Activated naive CD8-positive, alpha-beta T cell treated with anti-CD3 and anti-CD28 coated beads, Interleukin-2, amount 50 U/mL, for 16 hours (primary cell): Measurements from ENCODE around the gene PON1.

ENCODE experiments used
- DNase-seq: peaks from one replicate; pipeline ENCODE4 v3.0.0-alpha.2; 2020; ENCODE audit warnings: low read depth, low spot score

PON1 gene

DNA sequence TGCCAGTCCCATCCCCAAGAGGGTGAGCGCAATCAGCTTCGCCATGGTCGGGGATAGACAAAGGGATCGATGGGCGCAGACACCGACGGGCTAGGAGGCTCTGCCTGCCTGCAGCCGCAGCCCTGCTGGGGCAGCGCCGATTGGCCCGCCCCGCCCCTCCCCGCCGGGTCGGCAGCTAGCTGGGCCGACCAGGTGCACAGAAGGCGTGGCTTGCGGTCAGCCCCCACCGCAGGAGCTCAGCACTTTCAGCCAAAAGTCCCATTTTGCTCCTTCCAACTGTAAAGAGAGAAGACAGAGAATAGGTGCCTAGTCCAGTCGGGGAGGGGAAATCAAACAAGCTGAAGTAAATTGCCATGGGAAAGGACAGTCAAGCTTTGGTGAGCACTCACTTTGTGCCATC lies at the start of gene PON1:
PON1 (minus strand) TSS at position 102 of the 400 bp plus-strand sequence; CDS start at position 45, 57 bp downstream.
- DNase-seq: no peak

DNA sequence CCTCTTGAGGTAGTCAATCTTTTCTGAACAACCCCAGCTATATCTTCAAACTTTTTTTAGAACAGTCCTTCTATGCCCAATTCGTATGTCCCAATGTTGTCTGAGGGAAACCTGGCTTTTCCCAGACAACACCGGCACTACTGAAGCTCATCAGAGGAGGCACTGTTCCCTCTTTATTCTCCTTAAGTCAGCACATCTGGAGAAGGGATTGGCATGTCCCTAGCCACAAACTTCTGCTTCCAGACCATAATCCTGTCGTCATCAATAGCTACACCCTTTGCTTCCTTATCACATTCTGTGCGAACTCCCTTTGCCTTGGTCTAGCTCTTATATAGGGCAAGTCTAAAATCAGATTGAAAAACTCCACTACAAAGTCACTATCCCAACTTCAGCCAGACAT lies 49.0 kb upstream of the PON1 start:
- DNase-seq: no peak

DNA sequence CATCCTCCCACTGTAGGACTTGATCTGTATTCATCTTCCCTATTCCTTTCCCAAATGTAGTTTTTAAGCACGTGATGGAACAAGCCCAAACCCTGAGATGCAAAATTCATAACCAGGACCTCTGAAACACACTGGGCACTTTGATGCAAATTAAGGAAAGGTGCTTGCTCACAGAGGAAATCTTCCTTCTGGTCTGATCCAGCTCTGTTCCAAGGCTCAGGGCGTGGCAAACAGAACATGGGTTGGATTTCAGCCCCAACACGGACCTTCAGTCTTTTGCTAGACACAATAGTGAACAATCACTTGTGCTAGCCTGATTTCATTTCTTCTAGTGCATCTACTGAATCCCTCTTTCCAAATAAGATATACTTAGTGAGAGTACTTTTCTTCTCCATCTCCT lies 43.9 kb upstream of the PON1 start:
- DNase-seq: no peak

DNA sequence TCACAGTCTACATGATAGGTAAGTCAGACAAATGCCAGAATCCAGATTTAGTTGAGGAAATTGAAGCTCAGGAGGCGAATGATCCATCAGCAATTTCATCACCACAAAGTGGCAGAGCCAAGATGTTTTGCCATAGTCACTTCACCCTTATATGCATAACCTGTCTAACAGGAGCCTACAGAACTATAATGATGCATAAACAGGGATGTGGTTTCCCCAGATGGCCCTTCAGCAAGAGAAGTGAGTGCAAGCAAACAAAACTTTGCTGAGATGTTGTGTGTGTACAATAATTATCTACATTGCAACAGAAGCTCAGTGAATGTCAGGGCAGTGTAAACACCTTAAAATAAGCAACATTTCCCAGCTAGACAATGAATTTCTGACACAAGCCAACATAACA lies 43.3 kb upstream of the PON1 start:
- no peak for DNase-seq

DNA sequence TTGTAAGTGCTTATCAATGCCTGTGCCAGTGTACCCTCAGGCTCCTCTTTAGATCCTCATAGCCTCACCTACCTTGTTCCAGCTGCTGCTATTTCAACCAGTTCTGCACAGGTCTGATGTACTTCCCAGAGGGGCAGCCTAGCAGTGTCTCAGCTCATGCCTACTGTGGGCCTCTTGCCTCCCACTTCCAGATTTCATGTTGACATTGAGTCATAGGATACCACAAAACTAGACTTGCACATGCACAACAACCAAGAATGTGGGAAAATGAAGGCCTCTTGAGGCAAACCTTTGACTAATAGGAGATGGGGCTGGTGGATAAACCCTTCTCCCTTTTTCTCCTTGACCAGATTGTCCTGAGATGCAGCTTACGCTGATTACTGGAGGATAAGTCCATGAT lies 40.8 kb upstream of the PON1 start:
- no peak for DNase-seq

DNA sequence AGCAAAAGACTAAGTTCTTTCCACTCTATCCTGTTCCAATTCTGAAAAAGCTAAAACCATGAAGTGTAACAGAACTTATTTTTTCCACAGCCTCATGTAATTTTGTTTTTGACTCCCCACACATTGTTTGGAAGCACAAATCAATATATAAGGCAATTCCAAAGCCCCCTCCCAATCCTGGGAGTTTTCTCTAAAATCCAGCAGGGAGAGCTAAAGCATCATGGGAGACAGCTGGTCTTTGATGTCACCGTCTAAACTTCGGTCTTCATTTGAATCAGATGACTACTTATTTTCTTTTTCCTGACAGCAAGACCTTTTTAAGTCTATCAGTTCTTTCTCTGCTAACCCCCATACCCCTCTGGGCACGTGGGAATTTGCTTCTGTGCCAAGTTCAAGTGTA lies 33.3 kb upstream of the PON1 start:
- no peak for DNase-seq

DNA sequence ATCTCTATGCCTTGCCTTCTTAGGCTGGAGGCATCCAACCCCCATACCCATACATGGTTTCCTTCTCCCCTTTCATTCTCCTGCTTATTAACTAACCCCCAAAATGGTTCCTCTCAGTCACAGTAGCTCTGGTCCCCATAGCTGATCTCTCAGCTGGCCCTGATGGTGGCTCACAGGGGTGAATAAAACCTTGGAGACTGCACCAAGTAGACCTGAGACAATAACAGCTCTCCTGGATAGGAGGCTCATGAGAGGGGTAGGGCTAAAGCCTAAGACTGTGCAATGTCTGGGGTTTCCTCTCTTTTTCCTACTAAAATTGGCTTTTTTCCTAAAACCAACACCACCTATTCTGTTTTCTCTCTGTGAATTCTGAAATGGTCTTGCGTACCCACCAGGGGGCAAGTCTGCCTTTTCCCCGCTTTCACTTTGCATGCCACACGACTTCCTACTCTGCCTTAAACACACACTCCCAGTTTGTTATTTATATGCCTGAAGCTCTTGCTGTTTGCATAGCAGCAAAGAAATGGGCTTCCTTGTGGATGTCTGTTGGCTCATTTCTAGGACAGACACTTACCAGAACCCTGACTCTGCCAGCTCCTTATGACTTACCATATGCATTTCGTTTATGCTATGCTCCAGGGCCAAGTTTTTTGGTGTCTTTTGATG lies 18.4 kb upstream of the PON1 start:
- DNase-seq: no peak

DNA sequence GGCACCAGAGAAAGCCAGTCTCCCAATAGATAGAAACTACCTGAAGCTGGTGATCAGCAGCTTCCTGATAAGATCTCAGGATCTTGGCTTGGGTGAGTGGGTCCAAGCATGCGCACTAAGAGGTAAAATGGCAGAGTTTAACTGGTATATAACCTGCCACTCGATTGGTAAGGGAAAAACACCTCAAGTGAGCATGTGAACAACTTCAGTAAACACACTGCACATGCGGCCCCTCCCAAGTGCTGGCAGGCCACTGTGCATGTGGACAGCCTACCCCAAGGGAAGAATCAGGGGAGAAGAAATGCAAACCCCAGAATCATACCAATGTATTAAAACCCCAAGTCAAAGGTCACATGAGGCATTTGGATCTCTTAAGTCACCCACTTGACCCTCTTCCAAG lies 17.7 kb upstream of the PON1 start:
- no peak for DNase-seq

DNA sequence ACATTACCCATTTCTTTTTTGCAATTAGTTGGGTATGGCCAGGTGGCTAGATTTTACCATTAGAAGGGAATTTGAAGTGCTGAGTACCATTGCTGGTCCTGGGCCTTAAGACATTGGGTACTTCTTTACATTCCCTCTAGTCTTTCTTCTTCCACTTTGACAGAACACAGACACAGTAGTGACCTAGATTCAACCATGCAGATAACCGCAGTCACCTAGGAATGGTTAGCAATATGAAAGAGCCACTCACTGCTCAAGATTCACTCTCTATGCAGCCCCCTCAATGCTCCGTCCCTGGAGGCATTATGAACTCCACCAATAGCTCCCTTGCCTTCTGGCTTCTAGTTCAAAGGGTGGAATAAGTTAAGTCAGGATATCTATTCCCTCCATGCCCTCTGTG lies 16.2 kb upstream of the PON1 start:
- DNase-seq: no peak

DNA sequence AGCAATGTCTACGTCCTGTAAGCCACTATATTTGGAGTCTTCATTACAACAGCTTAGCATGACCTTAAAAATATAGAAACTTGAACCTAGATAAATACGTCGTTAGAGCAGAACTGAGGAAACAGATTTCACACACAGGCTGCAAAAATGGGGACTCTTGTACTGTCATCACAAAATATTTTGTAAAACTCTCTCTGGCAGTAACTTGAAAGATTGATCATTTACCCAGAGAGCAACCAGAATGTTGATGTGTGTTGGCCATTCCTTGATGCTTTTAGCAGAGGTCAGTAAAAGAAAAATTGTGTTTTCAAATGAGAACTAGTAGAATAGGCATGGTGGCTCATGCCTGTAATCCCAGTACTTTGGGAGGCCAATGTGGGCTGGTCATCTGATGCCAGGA lies 14.5 kb upstream of the PON1 start:
- DNase-seq: no peak

DNA sequence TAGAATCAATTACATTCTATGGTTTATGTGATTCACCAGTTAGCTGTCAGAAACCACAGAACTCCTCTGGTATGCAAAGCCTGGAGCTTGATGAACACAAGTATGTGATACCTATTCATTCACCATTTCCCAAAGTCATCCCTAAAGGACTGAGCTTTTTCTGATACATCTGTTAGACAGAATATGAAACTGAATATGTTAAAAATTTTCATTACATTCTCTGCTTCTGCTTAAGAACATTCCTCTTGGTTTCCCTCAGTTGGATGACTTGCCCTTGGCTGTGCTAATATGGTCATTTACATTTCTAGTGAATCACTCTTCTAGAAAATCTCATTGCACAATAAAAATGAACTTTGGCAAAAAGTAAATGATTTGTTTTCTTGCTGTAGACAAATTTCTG lies 10.8 kb upstream of the PON1 start:
- DNase-seq: no peak

DNA sequence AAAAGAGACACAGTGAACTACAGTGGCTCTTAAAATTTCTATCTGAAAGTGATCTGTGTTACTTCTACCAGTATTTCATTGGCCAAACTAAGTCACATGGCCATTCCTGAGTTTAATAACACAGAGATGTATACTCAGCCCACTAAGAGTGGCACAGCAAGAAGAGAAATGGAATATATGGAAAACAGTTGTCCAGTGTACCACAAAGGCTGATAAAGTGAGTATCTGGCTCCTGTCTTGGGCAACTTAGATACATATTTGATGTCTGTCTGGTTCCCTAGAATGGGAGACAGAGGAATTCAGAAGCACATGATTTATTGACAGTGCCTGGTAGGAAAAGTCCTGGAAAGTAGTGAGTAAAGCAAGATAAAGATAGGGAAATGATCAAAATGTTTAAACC lies 10.1 kb upstream of the PON1 start:
- DNase-seq: no peak

DNA sequence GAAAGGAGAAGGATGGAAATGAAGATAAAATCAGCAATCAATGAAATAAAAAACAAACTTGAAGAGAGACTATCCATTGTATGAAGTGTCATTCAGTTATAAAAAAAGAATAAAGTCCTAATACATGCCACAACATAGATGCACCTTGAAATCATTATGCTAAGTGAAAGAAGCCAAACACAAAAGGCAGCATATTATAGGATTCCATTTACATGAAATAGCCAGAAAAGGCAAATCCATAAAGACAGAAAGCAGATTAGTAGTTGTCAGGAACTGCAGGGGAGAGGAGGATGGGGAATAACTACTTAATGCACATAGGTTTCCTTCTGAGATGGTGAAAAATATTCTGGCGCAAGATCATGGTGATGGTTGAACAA lies 6.6 kb upstream of the PON1 start:
- DNase-seq: no peak

DNA sequence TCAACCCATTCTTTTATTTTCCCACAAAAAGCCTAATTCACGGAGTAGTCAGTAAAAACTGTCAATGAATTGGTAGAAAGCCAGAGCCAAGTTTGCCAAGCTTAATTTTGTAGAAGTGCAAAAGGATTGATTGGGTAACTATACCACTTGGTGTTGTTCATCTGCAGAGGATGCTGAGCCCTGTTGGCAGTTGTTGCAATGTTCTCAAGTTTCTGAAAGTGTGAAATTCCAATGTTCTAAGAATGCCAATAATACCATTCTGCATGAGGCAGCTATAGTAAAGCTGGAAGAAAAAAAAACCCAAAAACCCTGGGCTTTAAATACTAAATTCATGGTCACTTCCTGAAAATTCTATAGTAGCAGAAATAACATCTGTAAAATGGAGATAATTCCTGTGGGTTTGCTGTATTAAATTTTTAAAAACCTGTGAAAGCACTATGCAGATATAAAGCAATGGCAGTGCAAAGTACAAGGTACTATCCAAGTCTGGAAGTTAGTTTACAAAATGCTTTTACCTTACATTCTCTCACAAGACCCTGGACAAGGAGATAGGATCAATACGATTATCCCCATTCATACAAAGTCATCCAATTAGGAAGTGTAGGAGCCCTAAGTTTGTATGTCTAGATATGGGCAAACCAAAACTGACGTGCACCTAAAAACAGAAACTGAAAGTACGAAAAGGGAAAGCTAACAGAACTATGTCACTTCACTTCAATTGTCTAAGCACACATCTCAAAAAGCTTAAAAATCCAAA lies 6.0 kb upstream of the PON1 start:
- no peak for DNase-seq

DNA sequence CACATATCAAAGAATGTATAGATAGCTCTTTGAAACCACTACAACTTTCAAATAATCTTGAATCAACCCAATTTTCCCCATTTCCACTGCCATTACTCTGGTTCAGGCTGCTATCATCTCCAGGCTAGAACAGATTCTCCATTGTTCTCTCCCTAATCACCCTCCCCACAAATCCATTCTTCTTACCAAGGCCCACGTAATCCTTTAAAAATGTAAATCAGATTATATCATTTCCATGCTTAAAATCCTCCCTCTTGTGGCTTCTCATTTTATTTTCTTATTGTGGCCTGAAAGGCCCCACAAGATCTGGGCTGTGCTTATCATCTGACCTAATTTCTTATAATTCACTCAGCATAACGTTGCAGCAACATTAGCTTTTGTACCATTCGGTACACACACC lies 3.0 kb upstream of the PON1 start:
- no peak for DNase-seq

DNA sequence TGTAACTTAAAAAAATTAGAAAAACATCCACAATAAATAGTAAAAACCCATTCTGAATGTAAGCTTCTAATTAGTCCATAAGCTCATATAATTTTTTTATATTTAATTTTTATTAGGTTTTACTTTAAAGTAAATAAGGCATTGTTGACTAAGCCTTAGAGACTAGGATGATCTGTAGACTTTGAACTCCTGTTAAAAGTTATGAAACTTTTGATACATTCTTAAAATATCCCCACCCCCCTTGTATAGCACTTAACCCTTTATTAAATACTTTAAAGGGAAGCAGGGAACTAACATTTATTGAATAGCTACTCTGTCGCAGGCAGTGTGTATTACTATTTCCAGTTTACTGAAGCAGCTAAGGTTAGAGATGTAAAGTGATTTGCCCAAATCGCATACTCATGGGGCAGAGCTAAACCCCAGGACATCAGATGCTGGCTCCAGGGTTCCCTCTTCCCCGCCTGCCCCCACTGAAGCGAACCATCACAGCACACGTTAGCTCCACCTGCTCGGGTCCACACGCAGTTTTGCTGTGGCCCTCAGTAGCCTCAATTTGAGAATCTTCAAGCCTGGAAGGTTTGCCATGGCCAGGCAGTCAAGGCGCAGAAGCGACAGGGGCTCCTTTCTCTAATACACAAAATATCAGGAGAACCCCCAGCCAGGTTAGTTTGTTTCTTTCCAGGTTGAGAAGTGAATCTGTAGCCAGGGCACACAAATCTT lies 762 bp downstream of the PON1 start:
- no peak for DNase-seq

DNA sequence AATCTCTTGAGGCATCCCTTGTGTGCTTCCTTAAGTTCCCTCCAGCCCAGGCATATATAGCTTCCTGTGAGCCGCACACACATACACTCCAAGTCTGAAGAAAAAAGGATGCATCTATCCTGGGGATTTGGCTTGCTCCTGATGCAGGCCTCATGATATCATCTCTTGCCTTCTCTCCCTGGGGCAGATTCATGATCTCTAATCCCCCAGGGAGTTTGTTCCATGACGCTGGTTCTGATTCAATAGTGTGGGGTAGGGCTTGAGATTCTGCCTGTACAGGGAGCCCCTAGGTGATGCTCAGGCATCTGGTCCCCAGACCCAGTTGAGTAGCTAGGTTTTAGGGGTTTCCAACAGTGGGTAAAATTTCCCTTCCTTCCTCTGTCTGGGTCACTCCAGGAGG lies 1.5 kb downstream of the PON1 start:
- DNase-seq: no peak

DNA sequence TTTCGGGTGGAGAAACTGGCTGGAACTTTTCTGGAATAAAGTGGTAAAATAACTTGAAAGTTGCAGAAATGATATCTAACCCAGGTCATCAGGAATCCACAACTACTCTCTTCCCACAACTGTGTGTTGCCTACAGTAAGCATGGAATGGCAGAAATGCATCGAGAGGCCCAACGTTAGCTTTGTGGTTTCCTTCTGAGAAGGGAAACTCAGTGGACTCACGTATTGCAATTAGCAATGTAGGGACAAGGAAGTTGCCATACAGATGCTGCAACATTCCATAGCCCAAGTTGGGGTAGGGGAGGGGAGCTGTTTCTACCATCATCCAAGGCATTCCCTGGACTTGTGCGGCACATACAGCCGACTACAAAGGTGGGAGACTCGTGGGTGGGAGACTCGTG lies 1.9 kb downstream of the PON1 start:
- no peak for DNase-seq

DNA sequence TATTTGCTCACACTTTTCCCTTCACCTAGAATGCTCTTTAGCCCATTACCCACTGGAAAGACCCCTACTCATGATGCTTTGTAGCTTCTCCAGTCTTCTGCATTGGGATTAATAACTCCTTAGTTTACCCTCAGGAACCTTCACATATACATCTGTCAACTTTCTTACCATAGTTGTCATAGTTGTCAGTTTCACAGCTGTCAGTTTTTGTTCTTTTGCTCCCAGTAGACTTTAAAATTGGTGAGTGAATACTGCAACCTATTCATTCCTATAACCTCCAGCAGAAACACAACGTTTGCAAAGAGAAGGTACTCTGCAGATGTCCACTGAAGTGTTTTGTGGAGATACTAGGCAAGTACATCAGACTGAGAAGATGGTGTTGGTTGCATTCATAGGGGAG lies 2.6 kb downstream of the PON1 start:
- DNase-seq: no peak

DNA sequence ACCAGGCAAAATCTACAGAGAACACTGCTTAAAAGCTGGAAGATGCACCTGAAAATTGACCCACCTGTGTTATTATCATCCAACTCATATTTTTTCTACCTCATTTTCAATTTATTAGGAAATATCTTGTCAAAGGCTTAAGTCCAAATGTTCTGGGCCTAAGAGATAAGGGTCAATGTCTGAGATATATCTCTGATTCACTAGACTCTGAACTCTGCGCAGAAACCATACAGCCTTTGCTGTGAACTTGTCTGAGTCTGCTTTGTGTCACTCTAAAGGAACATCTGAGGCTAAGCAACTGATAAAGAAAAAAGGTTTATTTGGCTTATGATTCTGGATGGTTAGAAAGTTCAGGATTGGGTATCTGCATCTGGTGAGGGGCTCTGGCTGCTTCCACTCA lies 3.7 kb downstream of the PON1 start:
- DNase-seq: no peak

DNA sequence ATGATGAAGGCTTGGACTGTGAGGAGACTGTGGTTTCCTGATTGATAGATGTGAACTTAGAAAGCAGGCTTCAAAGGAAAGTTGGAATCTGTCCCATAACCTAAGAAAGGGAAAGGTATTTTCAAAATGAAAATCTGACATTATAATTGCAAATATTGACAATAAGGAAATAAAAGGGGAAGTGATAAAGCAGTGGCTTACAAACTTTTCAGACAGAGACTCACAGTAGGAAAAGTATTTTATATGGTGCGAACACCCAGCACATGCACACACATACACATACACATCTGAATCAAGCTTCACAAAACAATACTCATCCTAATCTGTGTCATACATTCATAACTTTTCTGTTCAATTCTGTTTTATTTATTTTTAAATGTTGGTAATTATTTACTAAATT lies 4.8 kb downstream of the PON1 start:
- DNase-seq: no peak

DNA sequence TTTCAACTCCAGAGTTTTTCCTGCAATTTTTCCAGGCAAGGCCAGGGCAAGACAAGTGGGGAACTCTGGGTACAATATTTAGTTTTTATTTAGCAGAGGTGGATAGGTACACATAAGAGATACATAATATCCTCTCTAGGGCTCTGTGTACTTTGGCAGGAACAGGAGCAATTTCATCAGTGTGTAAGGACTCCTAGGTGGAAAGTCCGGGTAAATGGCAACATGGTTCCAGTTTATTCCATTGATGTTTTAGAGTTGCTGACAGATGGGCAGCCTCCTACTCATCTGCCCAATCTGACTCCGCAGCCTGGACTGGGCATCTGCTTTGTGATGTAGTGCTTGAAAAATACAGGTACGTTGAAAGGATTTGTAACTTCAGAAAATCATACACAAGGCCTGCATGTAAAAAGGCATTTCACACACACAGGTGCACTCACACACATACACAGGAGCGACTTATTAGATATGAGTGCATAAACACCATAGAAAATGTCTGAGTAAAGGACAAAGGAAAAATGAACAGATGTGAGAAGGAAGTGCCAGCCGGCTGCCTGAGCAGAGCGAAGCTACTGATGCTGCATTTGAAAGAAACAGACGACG lies 5.7 kb downstream of the PON1 start:
- DNase-seq: no peak

DNA sequence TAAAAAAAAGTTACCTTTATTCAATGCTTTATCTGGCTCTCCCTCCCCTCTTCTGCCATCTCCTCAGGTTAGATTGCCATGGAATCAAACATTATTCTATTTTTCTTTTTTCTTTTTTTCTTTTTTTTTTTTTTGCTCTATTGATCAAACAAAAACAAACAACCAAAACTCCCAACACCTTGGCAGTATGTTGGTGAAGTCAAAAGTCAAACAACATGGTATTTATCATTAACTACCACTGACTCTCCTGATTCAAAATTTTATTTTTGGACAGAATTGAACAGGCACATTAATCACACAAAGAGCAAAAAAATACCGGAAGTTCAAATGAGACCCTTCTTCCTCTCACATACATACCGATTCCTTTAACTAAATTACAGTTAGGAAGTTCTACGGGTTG lies 6.4 kb downstream of the PON1 start:
- no peak for DNase-seq
